Pancreas (tissue), 10 donors: ENCODE measurements around the gene PUM1. TPM values are rescaled to one million over a fixed set of nuclear protein-coding genes. Genes with fewer than 3 reads are reported as not detected.

Experiments used
- ATAC-seq, 4 donors: fragments of 200-7000 bp; cut with Tn5 transposase; one replicate each; pipeline versions ENCODE4 v1.8.0 to v1.9.1; 2020; ENCODE audit warnings: mild to moderate bottlenecking in 4 of 4, moderate library complexity in 4 of 4
- DNase-seq, 6 donors: peaks; one replicate each; pipeline ENCODE4 v3.0.0-alpha.2; 2020
- FAIRE-seq: peaks from 2 replicates; lab custom pipeline; 2012; peaks lifted over from hg19 to GRCh38; lab: Jason Lieb, UNC
- H3K27ac ChIP-seq, 4 donors: fragments of 200-600 bp; sonication (generic); 1 replicate in 3 of 4; 2 replicates in 1 of 4; pipeline versions ENCODE4 v1.5.0 to v1.8.0; 2020
- H3K27me3 ChIP-seq, 4 donors: fragments of 200-600 bp; one replicate each; pipeline ENCODE4 v1.8.0; 2021
- H3K36me3 ChIP-seq, 3 donors: fragments of 200-600 bp; sonication (generic) in 1 of 3; one replicate each; pipeline versions ENCODE4 v1.5.0 to v1.8.0; 2020 to 2021
- H3K4me1 ChIP-seq, 3 donors: fragments of 200-600 bp; one replicate each; pipeline ENCODE4 v1.8.0; 2021
- H3K4me3 ChIP-seq, 4 donors: fragments of 200-600 bp; sonication (generic) in 2 of 4; one replicate each; pipeline versions ENCODE4 v1.5.0 to v1.8.0; 2020 to 2021
- H3K9me3 ChIP-seq, 4 donors: fragments of 200-600 bp; one replicate each; pipeline ENCODE4 v1.8.0; 2021
- CTCF ChIP-seq, 4 donors: fragments of 200-600 bp; sonication (generic) in 3 of 4; IDR thresholded peaks; one replicate each; pipeline versions ENCODE4 v1.5.0 to v1.8.0; 2021; ENCODE audit warnings: antibody characterized with exemption in 4 of 4
- WGBS, 2 donors: extraction: QIAGEN DNeasy Blood & Tissue Kit; methylation state at CpG; one replicate each; pipeline ENCODE4 v1.1.7; 2013; 5-methylcytosine and 5-hydroxymethylcytosine counted together
- intact Hi-C, 3 donors: fragments of 100-400 bp; cut with DNase I; formaldehyde crosslinking; loops; one replicate each; pipeline versions ENCODE4 v1.11.1 to v1.14.2; 2022
- polyA plus RNA-seq, 2 donors: library from polyadenylated mRNA; stranded (reverse); fragments of 200-250 nt; gene quantifications; one replicate each; pipeline ENCODE4 v1.2.3, GENCODE V29; 2013
- total RNA-seq, 6 donors: library from RNA; stranded (reverse); fragmentation: NEBNext Ultra II Directional in 4 of 6; extraction: Animal tissue kit (Norgen Biotek cat#: 25700) in 4 of 6; gene quantifications; one replicate each; pipeline versions ENCODE4 v1.2.1 to v1.2.4, GENCODE V29; 2021 to 2023
- donor health status: healthy with polysubstance abuse.
- donor health status: DM: no; HTN: no; CAD: no; lungs with moderate emphysema.
- donor health status: DM: no; HTN: no; CAD: no.
- donor health status: control.
- donor health status: control.
- donor health status: Bipolar disorder and iron deficiency.
- donor health status: DM: yes; HTN: yes; CAD: no.
- donor health status: DM: no; HTN: no; CAD: no.
- donor health status: DM: no; HTN: no; CAD: no.
- donor health status: DM: yes; HTN: yes; CAD: no.

PUM1 gene
- total and polyA plus RNA-seq, 8 donors: 16.9 to 75.8 (median 43.1) TPM

- ATAC-seq (no peak), DNase-seq (no peak), FAIRE-seq (no peak)
- Histone ChIP-seq H3K4me3 (no peak overlapping the region), H3K27me3 (no peaks in the 10 kb centered on the region), H3K4me1 (no peaks in the 10 kb centered on the region), H3K36me3 (no peaks in the 10 kb centered on the region), H3K9me3 (no peaks in the 10 kb centered on the region), H3K27ac (no peak overlapping the region)
- 95 to 96% methylated on average over 5 of the region's 5 CpGs for WGBS, 2 donors
- no peak for TF ChIP-seq CTCF (IDR thresholded peaks at IDR 0.05)
- intact Hi-C loops: loop anchor here in 1 of 3 donors (10.0 kb wide), 1 partner anchor 165 kb away; the partner anchor contains the start of gene MATN1
Measured at GRCh38 chr1:30889511-30889910, 176.0 kb downstream of the PUM1 start.

DNA sequence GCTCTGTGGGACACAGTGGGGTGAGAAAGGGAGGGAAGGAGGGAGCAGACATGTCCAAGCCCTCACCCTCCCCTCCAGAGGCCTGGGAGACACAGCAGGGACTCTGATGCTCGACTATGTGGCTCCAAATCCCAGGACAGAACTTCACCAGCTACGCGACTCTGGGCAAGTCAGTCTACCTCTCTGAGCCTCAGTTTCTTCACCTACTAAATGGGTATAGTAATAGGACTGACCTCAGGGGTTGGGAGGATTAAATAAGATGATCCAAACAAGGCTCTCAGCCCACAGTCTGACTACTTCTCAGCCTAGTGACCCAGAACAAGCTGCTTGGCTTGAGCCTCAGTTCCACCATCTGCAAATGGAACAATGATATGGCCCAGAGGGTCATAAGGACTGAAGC lies 176.5 kb downstream of the PUM1 start:
- H3K27me3 ChIP-seq: no peaks in the 10 kb centered on the region
- intact Hi-C loops: loop anchor here in 1 of 3 donors (10.0 kb wide), 1 partner anchor 164 kb away; the partner anchor contains the start of gene MATN1
- no peaks in the 10 kb centered on the region for H3K9me3 ChIP-seq
- no peak for FAIRE-seq
- no peaks in the 10 kb centered on the region for H3K4me1 ChIP-seq
- no peak for ATAC-seq
- no peak overlapping the region for H3K4me3 ChIP-seq
- TF ChIP-seq CTCF (IDR thresholded peaks at IDR 0.05): no peak
- no peak overlapping the region for H3K27ac ChIP-seq
- no peaks in the 10 kb centered on the region for H3K36me3 ChIP-seq
- WGBS, 2 donors: 77 to 85% methylated on average over 3 of the region's 3 CpGs
- DNase-seq: no peak

GRCh38 chr1:30888391-30888790 lies 177.1 kb downstream of the PUM1 start:
- ATAC-seq: peak in 3 of 4 donors; percentile 29 to 59 (median 54)
- intact Hi-C loops: loop anchor here in 1 of 3 donors (10.0 kb wide), 1 partner anchor 164 kb away; the partner anchor contains the start of gene MATN1
- TF ChIP-seq CTCF (IDR thresholded peaks at IDR 0.05): no peak
- Histone ChIP-seq H3K9me3 (no peaks in the 10 kb centered on the region), H3K4me3 (no peak overlapping the region), H3K27ac (no peak overlapping the region), H3K27me3 (no peaks in the 10 kb centered on the region), H3K4me1 (no peaks in the 10 kb centered on the region), H3K36me3 (no peaks in the 10 kb centered on the region)
- DNase-seq: no peak
- 53% methylated on average over 8 of the region's 8 CpGs for WGBS, 2 donors
- no peak for FAIRE-seq

DNA sequence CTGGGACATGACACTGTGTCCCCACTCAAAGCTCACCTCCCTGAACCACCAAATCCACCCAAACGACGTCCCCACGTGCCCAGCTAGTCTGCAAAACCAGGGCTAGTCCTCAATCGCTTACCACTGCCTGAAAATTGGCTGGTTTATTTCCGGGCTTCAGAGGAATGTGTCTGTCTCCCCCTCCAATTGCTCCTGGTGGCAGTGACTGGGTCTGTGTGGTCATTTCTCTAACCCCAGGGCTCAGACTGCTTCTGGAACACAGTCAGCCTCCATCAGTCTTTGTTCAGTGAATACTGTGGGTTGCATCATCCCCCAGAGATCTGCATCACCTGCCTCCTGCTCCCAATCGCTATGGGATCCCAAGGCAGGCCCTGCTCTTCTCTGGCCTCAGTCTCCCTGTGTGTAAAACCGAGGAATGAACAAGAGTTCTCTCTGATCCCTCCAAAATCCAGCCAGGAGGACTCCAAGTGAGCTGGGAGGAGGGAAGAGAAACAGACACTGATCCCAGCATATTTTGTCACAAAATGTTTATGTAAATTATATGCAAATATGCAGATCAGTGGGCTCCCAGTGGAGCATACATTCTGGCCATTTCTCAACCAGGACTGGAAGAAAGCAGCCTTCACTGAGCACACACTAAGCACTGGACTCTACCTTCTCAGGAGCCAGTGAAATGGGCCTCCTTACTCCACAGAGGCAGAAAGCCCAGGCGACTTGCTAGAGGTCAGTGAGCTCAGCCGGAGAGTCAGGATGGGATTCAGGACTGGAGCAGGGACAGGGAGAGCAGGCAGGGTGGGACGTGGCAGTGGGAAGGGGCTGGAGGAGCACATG lies 177.8 kb downstream of the PUM1 start:
- WGBS, 2 donors: 76 to 80% methylated on average over 10 of the region's 10 CpGs
- intact Hi-C loops: loop anchor here in 1 of 3 donors (10.0 kb wide), 1 partner anchor 163 kb away; the partner anchor contains the start of gene MATN1
- no peak for FAIRE-seq
- no peak for TF ChIP-seq CTCF (IDR thresholded peaks at IDR 0.05)
- no peak for DNase-seq
- no peak for ATAC-seq
- Histone ChIP-seq H3K9me3 (no peaks in the 10 kb centered on the region), H3K4me1 (no peaks in the 10 kb centered on the region), H3K27ac (no peak overlapping the region), H3K36me3 (no peaks in the 10 kb centered on the region), H3K27me3 (no peaks in the 10 kb centered on the region), H3K4me3 (no peak overlapping the region)
